Heart left ventricle (tissue), 16 donors: ENCODE results near the gene CSTPP1. TPM values are rescaled to one million over a fixed set of nuclear protein-coding genes. Genes with fewer than 3 reads are reported as not detected.

Experiments used
- ATAC-seq, 4 donors: fragments of 200-7000 bp; cut with Tn5 transposase; one replicate each; pipeline ENCODE4 v1.9.1; 2020 to 2022; ENCODE audit warnings: moderate library complexity in 4 of 4, mild to moderate bottlenecking in 3 of 4, moderate number of reproducible peaks in 1 of 4
- DNase-seq, 5 donors: peaks; one replicate each; pipeline ENCODE4 v3.0.0-alpha.2; 2020
- H3K27ac ChIP-seq, 12 donors: fragments of 200-600 bp; sonication (generic) in 4 of 12; one replicate each; pipeline versions ENCODE4 v1.5.0 to v1.8.0; 2016 to 2022; ENCODE audit warnings: mild to moderate bottlenecking in 2 of 12
- H3K27me3 ChIP-seq, 9 donors: fragments of 200-600 bp; sonication (generic) in 2 of 9; one replicate each; pipeline versions ENCODE4 v1.5.1 to v1.8.0; 2016 to 2022; ENCODE audit warnings: mild to moderate bottlenecking in 3 of 9
- H3K36me3 ChIP-seq, 9 donors: fragments of 200-600 bp; sonication (generic) in 2 of 9; one replicate each; pipeline versions ENCODE4 v1.5.0 to v1.8.0; 2018 to 2022; ENCODE audit warnings: mild to moderate bottlenecking in 2 of 9
- H3K4me1 ChIP-seq, 12 donors: fragments of 200-600 bp; sonication (generic) in 4 of 12; one replicate each; pipeline versions ENCODE4 v1.5.0 to v1.8.0; 2016 to 2022; ENCODE audit warnings: mild to moderate bottlenecking in 3 of 12
- H3K4me3 ChIP-seq, 12 donors: fragments of 200-600 bp; sonication (generic) in 4 of 12; one replicate each; pipeline versions ENCODE4 v1.5.0 to v1.8.0; 2017 to 2022; ENCODE audit warnings: mild to moderate bottlenecking in 9 of 12, moderate library complexity in 4 of 12
- H3K9me3 ChIP-seq, 12 donors: fragments of 200-600 bp; sonication (generic) in 4 of 12; one replicate each; pipeline versions ENCODE4 v1.5.0 to v1.8.0; 2016 to 2022; ENCODE audit warnings: mild to moderate bottlenecking in 1 of 12
- CTCF ChIP-seq, 12 donors: fragments of 200-600 bp; sonication (generic) in 4 of 12; IDR thresholded peaks; one replicate each; pipeline versions ENCODE4 v1.5.0 to v1.8.0; 2018 to 2022; ENCODE audit warnings: antibody characterized with exemption in 12 of 12, mild to moderate bottlenecking in 5 of 12
- POLR2A ChIP-seq, 2 donors: fragments of 450-650 bp; IDR thresholded peaks; one replicate each; pipeline ENCODE4 v1.6.1; 2017; ENCODE audit warnings: antibody characterized with exemption in 2 of 2, mild to moderate bottlenecking in 2 of 2, moderate library complexity in 2 of 2
- WGBS, 4 donors: extraction: QIAGEN DNeasy Blood & Tissue Kit in 2 of 4; methylation state at CpG; one replicate each; pipeline versions ENCODE4 v1.1.5 to v1.1.7; 2013 to 2018; 5-methylcytosine and 5-hydroxymethylcytosine counted together
- intact Hi-C, 10 donors: fragments of 100-400 bp; cut with DNase I; formaldehyde crosslinking; loops; one replicate each; pipeline versions ENCODE4 v1.11.1 to v1.14.2; 2022
- polyA plus RNA-seq, 2 donors: library from polyadenylated mRNA; stranded (reverse); fragments of 200-250 nt; gene quantifications; one replicate each; pipeline ENCODE4 v1.2.3, GENCODE V29; 2013
- total RNA-seq, 9 donors: library from RNA; depleted of rRNA in 2 of 9; stranded (reverse); fragments of >200 nt in 2 of 9; fragmentation: NEBNext Ultra II Directional in 3 of 9; extraction: Animal tissue kit (Norgen Biotek cat#: 25700) in 3 of 9; gene quantifications; one replicate each; pipeline versions ENCODE4 v1.1.0 to v1.2.4, GENCODE V29; 2016 to 2023
- donor health status: ischemic (EF 13 %, LVEDD 7.1; RV severe dilation, severe dysfunction).
- donor health status: healthy with polysubstance abuse.
- donor health status: DM: no; HTN: yes; CAD: no.
- donor health status: DM: no; HTN: no; CAD: no.
- donor health status: ischemic (EF 25% LVEDD 6.9; RV normal size, moderate dysfunction).
- donor health status: ischemic (EF 25% LVEDD 5.7; RV mildly dilated, moderate dysfunction).
- donor health status: healthy.
- donor health status: DM: yes; HTN: yes; CAD: no.
- donor health status: ischemic (EF 35%, LVEDD 5.7; RV mildly dilated, moderate dysfunction).
- donor health status: nonischemic (EF 11% LVEDD 7.7; RV severe dilation, severe dysfunction).
- donor health status: DM: yes; HTN: yes; CAD: no.
- donor health status: PGD.
- donor health status: ischemic (EF 29% LVEDD 5.4; RV normal size, mild dysfunction).
- donor health status: nonischemic (EF 23%, LVEDD 6.1; RV moderate dilation, normal function).

CSTPP1 gene
- total and polyA plus RNA-seq, 11 donors = 9.9 to 33.4 (median 14.7) TPM

- 88 to 97% (median 94%) methylated on average over 2 of the region's 2 CpGs for WGBS, 4 donors
- TF ChIP-seq CTCF (IDR thresholded peaks at IDR 0.05) = no peak
- intact Hi-C loops = no loop called here
- Histone ChIP-seq H3K4me1 (peaks cover 0 to 4% (median 0%) of the 10 kb centered on the region in 12 donors), H3K27ac (no peak overlapping the region), H3K4me3 (no peak overlapping the region), H3K27me3 (no peaks in the 10 kb centered on the region), H3K36me3 (no peaks in the 10 kb centered on the region), H3K9me3 (no peaks in the 10 kb centered on the region)
- ATAC-seq = no peak
- DNase-seq = no peak
Measured at GRCh38 chr11:46969379-46969778, 32.8 kb downstream of the CSTPP1 start.

GRCh38 chr11:46970913-46971625 is 34.5 kb downstream of the CSTPP1 start:
- no peak overlapping the region for H3K4me3 ChIP-seq
- DNase-seq = no peak
- intact Hi-C loops = no loop called here
- H3K27ac ChIP-seq = no peak overlapping the region
- TF ChIP-seq CTCF (IDR thresholded peaks at IDR 0.05) = no peak
- no peak for TF ChIP-seq POLR2A (IDR thresholded peaks at IDR 0.05)
- H3K9me3 ChIP-seq = no peaks in the 10 kb centered on the region
- peaks cover 0 to 4% (median 0%) of the 10 kb centered on the region in 12 donors for H3K4me1 ChIP-seq
- WGBS, 4 donors = 92 to 95% (median 93%) methylated on average over 3 of the region's 3 CpGs
- no peak for ATAC-seq
- H3K27me3 ChIP-seq = no peaks in the 10 kb centered on the region
- H3K36me3 ChIP-seq = no peaks in the 10 kb centered on the region

- Histone ChIP-seq H3K9me3 (no peaks in the 10 kb centered on the region), H3K4me1 (peaks cover 0 to 8% (median 0%) of the 10 kb centered on the region in 12 donors), H3K27ac (no peak overlapping the region), H3K4me3 (no peak overlapping the region), H3K36me3 (no peaks in the 10 kb centered on the region), H3K27me3 (no peaks in the 10 kb centered on the region)
- intact Hi-C loops = no loop called here
- no peak for TF ChIP-seq POLR2A (IDR thresholded peaks at IDR 0.05)
- TF ChIP-seq CTCF (IDR thresholded peaks at IDR 0.05) = no peak
- ATAC-seq (peak in 1 of 4 donors; percentile 18), DNase-seq (no peak)
- WGBS, 4 donors = 83 to 95% (median 91%) methylated on average over 2 of the region's 2 CpGs
Measured at GRCh38 chr11:46972343-46972742, 35.8 kb downstream of the CSTPP1 start.

GRCh38 chr11:46972821-46973220 is 36.3 kb downstream of the CSTPP1 start:
- ATAC-seq (no peak), DNase-seq (no peak)
- no peak overlapping the region for H3K4me3 ChIP-seq
- no peak for TF ChIP-seq POLR2A (IDR thresholded peaks at IDR 0.05)
- no peak for TF ChIP-seq CTCF (IDR thresholded peaks at IDR 0.05)
- H3K36me3 ChIP-seq = no peaks in the 10 kb centered on the region
- intact Hi-C loops = no loop called here
- no peaks in the 10 kb centered on the region for H3K27me3 ChIP-seq
- H3K27ac ChIP-seq = no peak overlapping the region
- WGBS, 4 donors = 86 to 96% (median 90%) methylated on average over 2 of the region's 2 CpGs
- H3K9me3 ChIP-seq = no peaks in the 10 kb centered on the region
- peaks cover 0 to 11% (median 0%) of the 10 kb centered on the region in 12 donors for H3K4me1 ChIP-seq
